ENCODE results near the gene NF1. TPM values are rescaled to one million over a fixed set of nuclear protein-coding genes. Genes with fewer than 3 reads are reported as not detected.
"Not testable (repeated sequence)": the region's sequence is repeated elsewhere in the genome, so short reads cannot be mapped to it uniquely, and the experiment has no call there.

Gene NF1
- polyA plus RNA-seq, 6 donors from 2014 or later, result 4.8 to 10.2 (median 8.3) TPM

GRCh38 chr17:31155208-31155810 lies 60.5 kb downstream of the NF1 start:
- Mint-ChIP-seq H3K27me3 (no peaks in the 10 kb centered on the region), H3K27ac (peak overlapping the region in 1 of 6 donors; percentile 10), H3K4me3 (no peak overlapping the region), H3K4me1 (peaks cover 0 to 7% (median 1%) of the 10 kb centered on the region in 3 donors), H3K36me3 (peaks cover 10 to 18% of the 10 kb centered on the region in 2 donors), H3K9me3 (peaks cover 0 to 14% (median 5%) of the 10 kb centered on the region in 7 donors)
- ATAC-seq (ENCODE audit: low read depth in 2 of 2), result no peak
- DNase-seq, result no peak

GRCh38 chr17:31156326-31156725 lies 61.5 kb downstream of the NF1 start:
- Mint-ChIP-seq H3K27ac (peak overlapping the region in 3 of 6 donors; percentile 7 to 80 (median 36)), H3K4me3 (no peak overlapping the region), H3K36me3 (peaks cover 10 to 18% of the 10 kb centered on the region in 2 donors), H3K27me3 (no peaks in the 10 kb centered on the region), H3K9me3 (peaks cover 0 to 14% (median 5%) of the 10 kb centered on the region in 7 donors), H3K4me1 (peaks cover 0 to 7% (median 1%) of the 10 kb centered on the region in 3 donors)
- DNase-seq (no peak), ATAC-seq (ENCODE audit: low read depth in 2 of 2) (no peak)

DNA sequence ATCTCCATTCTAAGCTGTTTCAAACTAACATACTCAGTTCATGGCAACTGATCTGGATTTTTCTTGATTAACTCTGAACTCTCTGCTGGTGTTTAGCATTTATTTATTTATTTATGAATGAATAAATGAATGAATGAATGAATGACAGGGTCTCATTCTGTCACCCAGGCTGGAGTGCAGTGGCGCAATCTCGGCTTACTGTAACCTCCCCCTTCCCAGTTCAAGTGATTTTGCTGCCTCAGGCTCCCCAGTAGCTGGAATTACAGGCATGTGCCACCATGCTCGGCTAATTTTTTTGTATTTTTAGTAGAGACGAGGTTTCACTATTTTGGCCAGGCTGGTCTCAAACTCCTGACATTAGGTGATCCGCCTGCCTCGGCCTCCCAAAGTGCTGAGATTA lies 62.1 kb downstream of the NF1 start:
- Mint-ChIP-seq H3K36me3 (peaks cover 10 to 18% of the 10 kb centered on the region in 2 donors), H3K27ac (peak overlapping the region in 3 of 6 donors; percentile 7 to 80 (median 36)), H3K9me3 (peaks cover 0 to 14% (median 5%) of the 10 kb centered on the region in 7 donors)
- DNase-seq; H3K4me3 Mint-ChIP-seq; H3K27me3 Mint-ChIP-seq; H3K4me1 Mint-ChIP-seq; ATAC-seq (ENCODE audit: low read depth in 2 of 2): not testable (repeated sequence)

GRCh38 chr17:31158746-31159377 lies 64.1 kb downstream of the NF1 start:
- Mint-ChIP-seq H3K27me3 (no peaks in the 10 kb centered on the region), H3K4me3 (peak overlapping the region in 7 of 8 donors; percentile 2 to 82 (median 66)), H3K36me3 (peaks cover 5 to 8% of the 10 kb centered on the region in 2 donors), H3K9me3 (no peaks in the 10 kb centered on the region), H3K27ac (peak overlapping the region in 2 of 6 donors; percentile 3 to 56), H3K4me1 (peaks cover 0 to 7% (median 1%) of the 10 kb centered on the region in 3 donors)
- no peak for DNase-seq
- ATAC-seq (ENCODE audit: low read depth in 2 of 2), result no peak

DNA sequence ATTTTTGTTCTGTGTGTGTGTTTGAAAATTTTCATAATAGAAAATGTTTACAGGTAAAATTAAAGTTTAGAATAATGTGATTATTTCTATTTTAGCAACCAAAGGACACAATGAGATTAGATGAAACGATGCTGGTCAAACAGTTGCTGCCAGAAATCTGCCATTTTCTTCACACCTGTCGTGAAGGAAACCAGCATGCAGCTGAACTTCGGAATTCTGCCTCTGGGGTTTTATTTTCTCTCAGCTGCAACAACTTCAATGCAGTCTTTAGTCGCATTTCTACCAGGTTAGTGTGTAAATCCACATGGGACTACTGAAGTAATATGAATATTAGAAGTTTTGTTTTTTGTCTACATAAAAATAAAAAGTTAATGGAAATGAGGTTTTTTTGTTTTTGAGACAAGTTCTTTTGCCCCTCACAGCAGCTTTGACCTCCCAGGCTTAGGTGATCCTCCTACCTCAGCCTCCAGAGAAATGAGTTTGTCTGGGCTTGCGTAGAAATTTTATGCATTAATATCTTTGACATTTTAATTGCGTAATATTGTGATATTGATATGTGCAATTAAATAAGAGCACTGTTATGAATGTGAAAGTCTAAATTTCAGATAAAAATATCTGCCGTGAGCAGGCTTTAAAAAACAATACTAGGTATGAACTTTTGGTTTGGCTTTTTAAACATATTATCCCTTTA lies 68.5 kb downstream of the NF1 start:
- H3K9me3 Mint-ChIP-seq, result no peaks in the 10 kb centered on the region
- no peak overlapping the region for H3K4me3 Mint-ChIP-seq
- H3K36me3 Mint-ChIP-seq, result peaks cover 0 to 13% of the 10 kb centered on the region in 2 donors
- ATAC-seq (ENCODE audit: low read depth in 2 of 2), result no peak
- H3K27ac Mint-ChIP-seq, result no peak overlapping the region
- H3K27me3 Mint-ChIP-seq, result no peaks in the 10 kb centered on the region
- peaks cover 0 to 7% (median 1%) of the 10 kb centered on the region in 3 donors for H3K4me1 Mint-ChIP-seq
- no peak for DNase-seq

DNA sequence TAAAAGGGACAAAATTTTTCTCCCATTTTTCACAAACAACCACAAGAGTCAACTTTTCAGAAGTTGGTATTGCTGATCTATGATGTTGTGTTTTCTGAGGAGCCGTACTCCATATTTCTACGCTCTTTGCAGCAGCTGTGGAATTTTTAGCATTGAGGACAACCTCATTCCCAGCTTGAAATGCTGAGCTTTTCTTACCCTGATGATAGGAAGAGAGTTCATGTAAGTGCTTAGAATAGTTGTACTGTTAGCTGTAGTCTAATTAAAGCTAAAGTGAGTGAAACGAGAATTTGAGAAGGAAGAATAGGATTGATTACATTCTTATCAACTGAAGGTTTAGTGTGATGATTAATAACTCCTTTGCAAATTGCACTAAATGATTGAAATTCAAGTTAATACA lies 72.3 kb downstream of the NF1 start:
- H3K4me3 Mint-ChIP-seq, result no peak overlapping the region
- no peak for ATAC-seq (ENCODE audit: low read depth in 2 of 2)
- no peaks in the 10 kb centered on the region for H3K27me3 Mint-ChIP-seq
- H3K27ac Mint-ChIP-seq, result no peak overlapping the region
- DNase-seq, result no peak
- H3K36me3 Mint-ChIP-seq, result peaks cover 0 to 13% of the 10 kb centered on the region in 2 donors
- H3K9me3 Mint-ChIP-seq, result no peaks in the 10 kb centered on the region
- H3K4me1 Mint-ChIP-seq, result no peaks in the 10 kb centered on the region

- Mint-ChIP-seq H3K9me3 (no peaks in the 10 kb centered on the region), H3K27ac (no peak overlapping the region), H3K36me3 (no peaks in the 10 kb centered on the region), H3K4me1 (no peaks in the 10 kb centered on the region), H3K27me3 (no peaks in the 10 kb centered on the region), H3K4me3 (no peak overlapping the region)
- DNase-seq (no peak), ATAC-seq (ENCODE audit: low read depth in 2 of 2) (no peak)
Observed at GRCh38 chr17:31171701-31172100, 76.9 kb downstream of the NF1 start.

DNA sequence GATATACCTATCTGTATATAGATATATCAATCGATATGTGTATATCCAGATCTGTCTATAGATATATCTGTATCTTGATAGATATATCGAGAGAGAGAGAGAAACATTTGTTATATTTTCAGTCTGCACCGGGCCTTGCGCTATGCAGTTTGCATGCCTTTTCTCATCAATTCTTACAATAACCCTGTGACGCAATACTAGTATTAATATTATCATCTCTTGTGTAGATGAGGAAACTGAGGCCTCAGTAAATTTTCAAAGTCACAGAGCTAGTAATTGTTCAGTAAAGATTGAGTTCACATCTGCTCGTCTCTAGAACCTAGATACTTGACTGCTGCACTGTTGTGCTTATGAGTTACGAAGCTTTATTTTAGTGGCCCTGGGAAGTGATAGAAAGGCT lies 77.6 kb downstream of the NF1 start:
- Mint-ChIP-seq H3K27ac (no peak overlapping the region), H3K4me3 (no peak overlapping the region), H3K36me3 (no peaks in the 10 kb centered on the region), H3K27me3 (no peaks in the 10 kb centered on the region), H3K4me1 (no peaks in the 10 kb centered on the region), H3K9me3 (no peaks in the 10 kb centered on the region)
- DNase-seq, result no peak
- no peak for ATAC-seq (ENCODE audit: low read depth in 2 of 2)

GRCh38 chr17:31174215-31174614 lies 79.4 kb downstream of the NF1 start:
- DNase-seq (no peak), ATAC-seq (ENCODE audit: low read depth in 2 of 2) (no peak)
- H3K27me3 Mint-ChIP-seq, result no peaks in the 10 kb centered on the region
- no peak overlapping the region for H3K4me3 Mint-ChIP-seq
- no peaks in the 10 kb centered on the region for H3K4me1 Mint-ChIP-seq
- H3K36me3 Mint-ChIP-seq, result no peaks in the 10 kb centered on the region
- no peaks in the 10 kb centered on the region for H3K9me3 Mint-ChIP-seq
- no peak overlapping the region for H3K27ac Mint-ChIP-seq

- H3K36me3 Mint-ChIP-seq, result no peaks in the 10 kb centered on the region
- ATAC-seq (ENCODE audit: low read depth in 2 of 2), result no peak
- no peaks in the 10 kb centered on the region for H3K27me3 Mint-ChIP-seq
- no peak overlapping the region for H3K4me3 Mint-ChIP-seq
- no peaks in the 10 kb centered on the region for H3K9me3 Mint-ChIP-seq
- H3K4me1 Mint-ChIP-seq, result no peaks in the 10 kb centered on the region
- no peak overlapping the region for H3K27ac Mint-ChIP-seq
- DNase-seq, result no peak
Observed at GRCh38 chr17:31175237-31175636, 80.5 kb downstream of the NF1 start.

- H3K4me1 Mint-ChIP-seq; H3K4me3 Mint-ChIP-seq; H3K9me3 Mint-ChIP-seq; H3K27me3 Mint-ChIP-seq; DNase-seq; H3K36me3 Mint-ChIP-seq; ATAC-seq (ENCODE audit: low read depth in 2 of 2); H3K27ac Mint-ChIP-seq: not testable (repeated sequence)
Observed at GRCh38 chr17:31176143-31176542, 81.4 kb downstream of the NF1 start.

DNA sequence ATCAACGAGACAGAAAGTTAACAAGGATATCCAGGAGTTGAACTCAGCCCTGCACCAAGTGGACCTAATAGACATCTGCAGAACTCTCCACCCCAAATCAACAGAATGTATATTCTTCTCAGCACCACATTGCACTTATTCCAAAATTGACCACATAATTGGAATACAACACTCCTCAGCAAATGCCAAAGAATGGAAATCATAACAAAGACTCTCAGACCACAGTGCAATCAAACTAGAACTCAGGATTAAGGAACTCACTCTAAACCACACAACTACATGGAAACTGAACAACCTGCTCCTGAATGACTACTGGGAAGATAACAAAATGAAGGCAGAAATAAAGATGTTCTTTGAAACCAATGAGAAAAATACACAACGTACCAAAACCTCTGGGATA lies 84.2 kb downstream of the NF1 start:
- ATAC-seq (ENCODE audit: low read depth in 2 of 2); H3K4me1 Mint-ChIP-seq; DNase-seq; H3K27ac Mint-ChIP-seq; H3K9me3 Mint-ChIP-seq; H3K4me3 Mint-ChIP-seq; H3K27me3 Mint-ChIP-seq: not testable (repeated sequence)
- H3K36me3 Mint-ChIP-seq, result peaks cover 7 to 12% of the 10 kb centered on the region in 2 donors

- H3K4me3 Mint-ChIP-seq, result no peak overlapping the region
- H3K36me3 Mint-ChIP-seq, result peaks cover 0 to 16% of the 10 kb centered on the region in 2 donors
- DNase-seq (no peak), ATAC-seq (ENCODE audit: low read depth in 2 of 2) (no peak)
- H3K27ac Mint-ChIP-seq, result peak overlapping the region in 1 of 6 donors; percentile 24
- H3K27me3 Mint-ChIP-seq, result no peaks in the 10 kb centered on the region
- H3K9me3 Mint-ChIP-seq, result no peaks in the 10 kb centered on the region
- no peaks in the 10 kb centered on the region for H3K4me1 Mint-ChIP-seq
Observed at GRCh38 chr17:31195305-31195704, 100.5 kb downstream of the NF1 start.

GRCh38 chr17:31198026-31198425 lies 103.2 kb downstream of the NF1 start:
- DNase-seq (no peak), ATAC-seq (ENCODE audit: low read depth in 2 of 2) (no peak)
- peaks cover 0 to 11% of the 10 kb centered on the region in 2 donors for H3K36me3 Mint-ChIP-seq
- H3K27me3 Mint-ChIP-seq, result no peaks in the 10 kb centered on the region
- H3K27ac Mint-ChIP-seq, result no peak overlapping the region
- no peaks in the 10 kb centered on the region for H3K9me3 Mint-ChIP-seq
- no peaks in the 10 kb centered on the region for H3K4me1 Mint-ChIP-seq
- H3K4me3 Mint-ChIP-seq, result no peak overlapping the region

Measured in naive B cell (primary cell).